ENCODE measurements around the gene TMEM120A.
"Not testable (repeated sequence)": the region's sequence is repeated elsewhere in the genome, so short reads cannot be mapped to it uniquely, and the experiment has no call there.

The TMEM120A gene

DNA sequence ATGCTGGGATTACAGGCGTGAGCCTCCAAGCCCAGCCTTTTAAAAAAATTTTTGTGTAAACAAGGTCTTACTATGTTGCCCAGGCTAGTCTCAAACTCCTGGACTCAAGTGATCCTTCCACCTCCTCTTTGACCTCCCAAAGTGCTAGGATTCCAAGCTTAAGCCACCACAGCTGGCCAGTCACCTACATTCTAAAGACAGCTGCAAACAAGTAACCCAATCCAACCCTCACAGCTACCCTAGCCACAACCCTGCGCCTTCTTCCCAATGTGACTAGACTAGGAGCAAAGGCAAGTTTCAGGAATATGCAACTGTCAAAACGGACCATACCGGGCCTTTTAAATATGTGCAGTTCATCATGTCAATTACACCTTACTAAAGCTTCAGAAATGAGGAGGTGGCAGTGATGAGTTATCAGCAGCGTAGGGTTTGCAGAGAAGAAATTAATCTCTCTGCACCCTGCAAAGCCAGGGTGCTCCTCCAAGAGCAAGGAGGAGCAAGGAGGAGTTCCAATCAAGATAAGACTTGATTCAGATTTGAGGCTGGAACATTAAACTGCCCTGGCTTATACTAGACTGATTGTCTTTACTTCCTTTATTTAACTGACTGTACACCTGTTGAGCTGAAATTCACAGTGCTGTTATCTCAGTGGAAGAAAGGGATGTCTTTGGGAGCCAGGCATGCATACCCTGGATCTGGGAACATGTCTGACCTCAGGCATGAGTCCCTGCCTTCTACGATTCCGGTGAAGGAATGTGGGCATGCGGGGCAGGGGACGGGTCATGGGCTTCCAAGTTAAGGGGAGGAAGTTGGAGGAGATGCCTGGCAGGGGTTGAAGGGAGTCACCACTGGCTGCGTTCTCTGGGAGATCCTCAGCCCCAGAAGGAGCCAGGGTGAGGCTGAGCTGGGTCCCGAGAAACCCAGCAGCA is 15.5 kb upstream of the TMEM120A start:
- no peak overlapping the region for H3K56ac ChIP-seq (ENCODE audit: low read length)
- H3K4me3 ChIP-seq (ENCODE audit: low read length): no peak overlapping the region
- H3K18ac ChIP-seq (ENCODE audit: low read length): no peak overlapping the region
- no peak overlapping the region for H4K5ac ChIP-seq (ENCODE audit: low read length)
- H2BK15ac ChIP-seq (replicated peaks; ENCODE audit: low read depth): no peak overlapping the region
- no peak overlapping the region for H3K9ac ChIP-seq (ENCODE audit: low read length)
- no peak overlapping the region for H3K4ac ChIP-seq (ENCODE audit: low read depth, low read length)
- no peak overlapping the region for H3K23ac ChIP-seq (ENCODE audit: low read length)
- no peak overlapping the region for H4K8ac ChIP-seq (ENCODE audit: low read depth, low read length)
- H3K36me3 ChIP-seq (ENCODE audit: control insufficient read depth, insufficient read depth, low read length): peaks cover 4% of the 10 kb centered on the region
- no peak for DNase-seq
- H3K79me2 ChIP-seq (ENCODE audit: control insufficient read depth, insufficient read depth, low read length): no peaks in the 10 kb centered on the region
- no peak overlapping the region for H3K27ac ChIP-seq (ENCODE audit: low read depth, low read length)
- H3K4me1 ChIP-seq (ENCODE audit: control insufficient read depth, low read depth, low read length): no peaks in the 10 kb centered on the region
- H2BK120ac ChIP-seq (ENCODE audit: low read depth, low read length): no peak overlapping the region
- no peak overlapping the region for H3K4me2 ChIP-seq (ENCODE audit: low read length)
- H3K27me3 ChIP-seq (ENCODE audit: insufficient read depth, low read length, poor library complexity): no peaks in the 10 kb centered on the region
- no peak overlapping the region for H2AK5ac ChIP-seq (ENCODE audit: low read length)
- H2BK5ac ChIP-seq (ENCODE audit: low read length): no peak overlapping the region
- H3K79me1 ChIP-seq (ENCODE audit: low read length): no peaks in the 10 kb centered on the region
- no CpG with 5 or more reads among the region's 11 CpGs for WGBS (ENCODE audit: extremely low coverage, insufficient coverage, low lambda C conversion rate)

DNA sequence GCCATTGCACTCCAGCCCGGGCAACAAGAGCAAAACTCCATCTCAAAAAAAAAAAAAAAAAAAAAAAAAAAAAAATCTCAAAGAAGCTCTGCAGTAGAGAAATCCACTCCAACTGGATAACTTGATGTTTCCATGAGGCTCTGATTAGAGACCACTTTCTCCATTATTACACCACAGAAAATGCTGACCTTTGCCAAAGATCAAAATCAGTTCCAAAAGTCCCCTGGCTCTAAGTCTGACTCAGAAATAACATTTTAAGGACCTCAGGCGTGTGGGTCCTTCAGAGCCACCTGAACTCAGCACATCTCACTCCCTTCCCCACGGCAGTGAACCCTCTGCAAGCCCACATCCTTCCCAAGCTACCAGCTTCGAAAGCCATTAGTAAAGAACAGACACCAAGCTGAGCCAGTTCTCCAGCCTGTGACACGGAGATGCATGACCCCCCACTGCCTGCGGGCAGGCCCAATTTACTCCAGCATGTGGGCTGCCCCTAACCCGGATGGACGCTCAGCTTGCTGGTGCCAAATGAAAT is 13.8 kb upstream of the TMEM120A start:
- no peak overlapping the region for H3K4me3 ChIP-seq (ENCODE audit: low read length)
- no peaks in the 10 kb centered on the region for H3K79me1 ChIP-seq (ENCODE audit: low read length)
- WGBS (ENCODE audit: extremely low coverage, insufficient coverage, low lambda C conversion rate): no CpG with 5 or more reads among the region's 8 CpGs
- no peak overlapping the region for H4K5ac ChIP-seq (ENCODE audit: low read length)
- no peaks in the 10 kb centered on the region for H3K79me2 ChIP-seq (ENCODE audit: control insufficient read depth, insufficient read depth, low read length)
- H3K27ac ChIP-seq (ENCODE audit: low read depth, low read length): no peak overlapping the region
- no peak overlapping the region for H2BK15ac ChIP-seq (replicated peaks; ENCODE audit: low read depth)
- peaks cover 4% of the 10 kb centered on the region for H3K36me3 ChIP-seq (ENCODE audit: control insufficient read depth, insufficient read depth, low read length)
- H2BK5ac ChIP-seq (ENCODE audit: low read length): no peak overlapping the region
- H3K4me2 ChIP-seq (ENCODE audit: low read length): no peak overlapping the region
- H3K23ac ChIP-seq (ENCODE audit: low read length): no peak overlapping the region
- H3K4me1 ChIP-seq (ENCODE audit: control insufficient read depth, low read depth, low read length): no peaks in the 10 kb centered on the region
- H3K4ac ChIP-seq (ENCODE audit: low read depth, low read length): no peak overlapping the region
- no peak for DNase-seq
- no peak overlapping the region for H3K18ac ChIP-seq (ENCODE audit: low read length)
- no peak overlapping the region for H3K9ac ChIP-seq (ENCODE audit: low read length)
- no peak overlapping the region for H3K56ac ChIP-seq (ENCODE audit: low read length)
- H4K8ac ChIP-seq (ENCODE audit: low read depth, low read length): no peak overlapping the region
- H2AK5ac ChIP-seq (ENCODE audit: low read length): no peak overlapping the region
- no peak overlapping the region for H2BK120ac ChIP-seq (ENCODE audit: low read depth, low read length)
- no peaks in the 10 kb centered on the region for H3K27me3 ChIP-seq (ENCODE audit: insufficient read depth, low read length, poor library complexity)

DNA sequence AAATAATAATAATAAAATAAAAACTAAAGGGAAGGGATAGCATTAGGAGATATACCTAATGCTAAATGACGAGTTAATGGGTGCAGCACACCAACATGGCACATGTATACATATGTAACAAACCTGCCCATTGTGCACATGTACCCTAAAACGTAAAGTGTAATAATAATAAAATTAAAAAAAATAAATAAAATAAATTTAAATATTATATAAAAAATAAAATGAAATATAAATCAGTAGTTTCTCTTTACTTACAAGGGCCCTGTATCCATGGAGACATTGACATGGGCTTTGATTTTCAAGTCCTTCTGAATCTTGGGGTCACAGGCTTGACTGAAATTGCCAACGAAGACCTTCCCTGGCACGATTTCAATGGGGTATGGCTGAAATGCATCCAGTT is 10.6 kb upstream of the TMEM120A start:
- not testable (repeated sequence) for H2BK5ac ChIP-seq (ENCODE audit: low read length); H3K4me2 ChIP-seq (ENCODE audit: low read length)
- WGBS (ENCODE audit: extremely low coverage, insufficient coverage, low lambda C conversion rate): no CpG with 5 or more reads among the region's 4 CpGs

DNA sequence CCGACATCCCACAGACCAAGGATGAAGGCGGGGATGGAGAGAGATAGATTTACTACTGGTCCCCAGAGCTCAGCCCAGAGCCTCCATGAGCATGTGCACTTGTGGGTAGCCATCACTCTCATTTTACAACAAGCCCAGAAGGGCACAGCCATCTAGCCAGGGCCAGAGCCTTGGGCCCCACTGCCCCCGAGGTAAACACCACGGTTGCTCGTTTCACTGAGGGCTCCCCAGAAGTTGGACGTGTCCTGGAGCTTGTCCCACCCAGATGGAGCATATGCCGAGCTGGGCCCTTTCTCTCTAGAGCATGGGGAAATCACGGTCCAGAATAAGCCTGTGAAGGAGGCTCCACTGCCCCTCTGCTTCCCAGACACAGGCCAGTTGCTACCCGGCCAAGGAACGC is 9.0 kb upstream of the TMEM120A start:
- WGBS (ENCODE audit: extremely low coverage, insufficient coverage, low lambda C conversion rate): no CpG with 5 or more reads among the region's 10 CpGs
- no peak for DNase-seq
- no peaks in the 10 kb centered on the region for H3K27me3 ChIP-seq (ENCODE audit: insufficient read depth, low read length, poor library complexity)

More for the DNA sequence above, 10.6 kb upstream of the TMEM120A start:
- not testable (repeated sequence) for H3K4me3 ChIP-seq (ENCODE audit: low read length); H4K8ac ChIP-seq (ENCODE audit: low read depth, low read length); H3K27me3 ChIP-seq (ENCODE audit: insufficient read depth, low read length, poor library complexity); H3K79me2 ChIP-seq (ENCODE audit: control insufficient read depth, insufficient read depth, low read length); H3K23ac ChIP-seq (ENCODE audit: low read length); H3K9ac ChIP-seq (ENCODE audit: low read length); DNase-seq; H3K4me1 ChIP-seq (ENCODE audit: control insufficient read depth, low read depth, low read length); H3K79me1 ChIP-seq (ENCODE audit: low read length); H2BK15ac ChIP-seq (replicated peaks; ENCODE audit: low read depth); H3K56ac ChIP-seq (ENCODE audit: low read length); H3K4ac ChIP-seq (ENCODE audit: low read depth, low read length); H2AK5ac ChIP-seq (ENCODE audit: low read length); H3K27ac ChIP-seq (ENCODE audit: low read depth, low read length); H4K5ac ChIP-seq (ENCODE audit: low read length); H3K18ac ChIP-seq (ENCODE audit: low read length); H3K36me3 ChIP-seq (ENCODE audit: control insufficient read depth, insufficient read depth, low read length); H2BK120ac ChIP-seq (ENCODE audit: low read depth, low read length)

DNA sequence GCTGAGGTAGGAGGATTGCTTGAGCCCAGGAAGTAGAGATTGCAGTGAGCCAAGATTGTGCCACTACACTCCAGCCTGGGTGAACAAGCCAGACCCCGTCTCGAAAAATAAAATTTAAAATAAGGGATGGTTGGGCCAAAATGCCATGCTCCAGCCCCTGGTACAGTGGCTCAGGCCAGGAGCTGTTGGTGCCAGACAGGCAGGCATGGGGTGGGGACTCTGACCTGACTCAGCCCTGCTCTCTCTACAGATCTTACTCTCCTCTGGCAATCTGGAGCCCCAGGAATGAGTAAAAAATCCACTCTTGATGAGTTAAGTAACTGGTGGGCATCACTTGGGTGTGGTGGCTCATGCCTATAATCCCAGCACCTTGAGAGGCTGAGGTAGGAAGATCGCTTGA is 8.4 kb upstream of the TMEM120A start:
- no peaks in the 10 kb centered on the region for H3K27me3 ChIP-seq (ENCODE audit: insufficient read depth, low read length, poor library complexity)

More for the DNA sequence above, 9.0 kb upstream of the TMEM120A start:
- no peaks in the 10 kb centered on the region for H3K79me1 ChIP-seq (ENCODE audit: low read length)
- H3K56ac ChIP-seq (ENCODE audit: low read length): no peak overlapping the region
- no peak overlapping the region for H2BK5ac ChIP-seq (ENCODE audit: low read length)
- no peak overlapping the region for H3K4ac ChIP-seq (ENCODE audit: low read depth, low read length)
- no peak overlapping the region for H3K9ac ChIP-seq (ENCODE audit: low read length)
- H2BK120ac ChIP-seq (ENCODE audit: low read depth, low read length): no peak overlapping the region
- H3K4me2 ChIP-seq (ENCODE audit: low read length): no peak overlapping the region
- H3K4me3 ChIP-seq (ENCODE audit: low read length): no peak overlapping the region
- H3K36me3 ChIP-seq (ENCODE audit: control insufficient read depth, insufficient read depth, low read length): peaks cover 4% of the 10 kb centered on the region
- H2BK15ac ChIP-seq (replicated peaks; ENCODE audit: low read depth): no peak overlapping the region
- H4K8ac ChIP-seq (ENCODE audit: low read depth, low read length): no peak overlapping the region
- no peak overlapping the region for H3K27ac ChIP-seq (ENCODE audit: low read depth, low read length)
- no peaks in the 10 kb centered on the region for H3K4me1 ChIP-seq (ENCODE audit: control insufficient read depth, low read depth, low read length)
- no peak overlapping the region for H4K5ac ChIP-seq (ENCODE audit: low read length)
- H3K18ac ChIP-seq (ENCODE audit: low read length): no peak overlapping the region
- no peak overlapping the region for H2AK5ac ChIP-seq (ENCODE audit: low read length)
- no peaks in the 10 kb centered on the region for H3K79me2 ChIP-seq (ENCODE audit: control insufficient read depth, insufficient read depth, low read length)
- H3K23ac ChIP-seq (ENCODE audit: low read length): no peak overlapping the region

More for the DNA sequence above, 8.4 kb upstream of the TMEM120A start:
- Histone ChIP-seq H3K18ac (ENCODE audit: low read length) (no peak overlapping the region), H3K56ac (ENCODE audit: low read length) (no peak overlapping the region), H2BK5ac (ENCODE audit: low read length) (no peak overlapping the region), H3K27ac (ENCODE audit: low read depth, low read length) (no peak overlapping the region), H3K36me3 (ENCODE audit: control insufficient read depth, insufficient read depth, low read length) (peaks cover 4% of the 10 kb centered on the region), H4K8ac (ENCODE audit: low read depth, low read length) (no peak overlapping the region), H3K4me2 (ENCODE audit: low read length) (no peak overlapping the region), H3K79me1 (ENCODE audit: low read length) (no peaks in the 10 kb centered on the region), H3K23ac (ENCODE audit: low read length) (no peak overlapping the region), H3K79me2 (ENCODE audit: control insufficient read depth, insufficient read depth, low read length) (no peaks in the 10 kb centered on the region), H3K9ac (ENCODE audit: low read length) (no peak overlapping the region), H2AK5ac (ENCODE audit: low read length) (no peak overlapping the region), H2BK15ac (replicated peaks; ENCODE audit: low read depth) (no peak overlapping the region), H2BK120ac (ENCODE audit: low read depth, low read length) (no peak overlapping the region), H3K4ac (ENCODE audit: low read depth, low read length) (no peak overlapping the region), H3K4me1 (ENCODE audit: control insufficient read depth, low read depth, low read length) (no peaks in the 10 kb centered on the region), H3K4me3 (ENCODE audit: low read length) (no peak overlapping the region), H4K5ac (ENCODE audit: low read length) (no peak overlapping the region)
- no CpG with 5 or more reads among the region's 3 CpGs for WGBS (ENCODE audit: extremely low coverage, insufficient coverage, low lambda C conversion rate)
- no peak for DNase-seq

All from mesendoderm (in vitro differentiated cells).